DMS153 (cell line): ENCODE results near the gene WIF1.

Experiments used
- DNase-seq: peaks from one replicate; lab custom pipeline; 2025; lab: John Stamatoyannopoulos, UW

WIF1 gene

GRCh38 chr12:65022960-65023359 is 98.1 kb downstream of the WIF1 start:
- DNase-seq = peak; percentile 6

- DNase-seq = no peak
Measured at GRCh38 chr12:65022421-65022820, 98.7 kb downstream of the WIF1 start.

DNA sequence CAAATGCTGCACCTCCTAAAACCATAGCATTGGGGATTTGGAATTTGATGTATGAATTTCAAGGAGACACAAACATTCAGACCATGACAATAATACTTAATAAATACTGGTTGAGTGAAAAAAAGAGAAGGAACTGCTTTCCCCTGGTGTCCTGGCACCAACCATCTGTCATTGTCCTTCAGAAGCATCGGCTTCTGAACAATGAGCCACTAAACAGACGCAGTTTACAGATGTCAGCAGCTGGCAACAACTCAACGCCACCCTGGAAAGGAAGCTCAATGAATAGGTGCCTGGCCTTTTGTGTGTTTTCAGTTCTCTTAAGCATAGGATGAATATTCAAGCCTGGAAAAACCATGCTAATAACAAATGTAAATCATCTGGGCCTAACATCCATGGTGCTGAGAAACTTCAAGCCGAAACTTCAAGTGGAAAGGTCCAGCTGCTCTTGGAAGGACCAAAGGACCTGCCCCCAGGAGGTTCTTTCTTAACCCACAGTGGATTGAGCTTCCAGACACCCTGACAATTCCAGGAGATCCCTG is 101.3 kb downstream of the WIF1 start:
- DNase-seq = no peak

- no peak for DNase-seq
Measured at GRCh38 chr12:65016881-65017650, 104.0 kb downstream of the WIF1 start.

DNA sequence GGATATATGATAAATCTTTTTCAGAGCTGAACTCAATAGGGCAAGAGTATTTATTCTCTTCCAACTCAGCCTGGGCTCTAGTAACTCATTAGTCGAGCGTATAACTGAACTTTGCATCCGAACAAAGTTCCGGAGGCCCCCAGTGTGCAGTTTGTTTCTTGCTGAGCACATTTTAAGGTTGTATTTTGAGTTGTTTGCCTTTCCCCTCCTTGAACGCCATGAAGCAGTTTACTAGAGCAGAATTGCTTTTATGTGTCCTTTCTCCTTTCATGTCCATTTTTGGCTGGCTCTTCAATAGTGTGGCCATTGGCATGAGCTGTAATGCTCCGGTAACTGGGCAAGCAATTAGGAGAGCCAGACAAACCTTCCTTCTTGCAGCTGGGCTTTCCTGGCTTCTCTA is 105.3 kb downstream of the WIF1 start:
- no peak for DNase-seq

DNA sequence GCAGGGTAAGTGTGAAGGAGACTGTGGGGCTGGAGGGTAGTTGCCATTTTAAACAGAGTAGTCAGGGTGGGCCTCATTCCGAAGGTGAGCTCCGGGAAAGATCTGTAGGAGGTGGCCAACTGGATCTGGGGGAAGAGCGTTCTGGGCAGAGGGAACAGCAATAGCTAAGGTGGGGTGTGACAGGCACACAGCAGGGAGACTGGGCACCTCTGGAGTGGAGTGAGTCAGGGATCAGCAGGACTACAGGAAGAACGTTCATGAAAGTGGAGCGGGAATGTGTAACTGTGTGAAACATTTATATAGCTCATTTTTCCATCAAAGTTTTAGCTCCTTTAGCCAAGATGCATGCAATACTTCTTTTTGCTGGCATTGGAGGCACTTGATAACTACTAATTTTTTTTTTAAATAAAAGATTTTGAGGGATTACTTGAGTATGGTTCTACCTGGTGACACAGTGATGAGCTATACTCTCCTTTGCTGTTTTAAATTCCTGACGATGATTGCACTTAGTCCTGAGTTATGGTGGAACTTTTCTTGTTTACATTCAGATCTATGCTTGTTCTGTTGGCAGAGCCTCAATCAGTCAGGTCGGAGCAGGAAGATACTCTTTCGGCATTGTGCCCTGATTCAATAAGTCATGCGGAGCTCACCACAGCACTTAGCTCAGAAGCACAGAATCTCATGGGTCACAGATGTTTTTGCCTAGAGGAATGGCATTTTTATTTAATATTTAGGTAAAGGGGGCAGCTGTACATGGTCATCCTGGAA is 106.4 kb downstream of the WIF1 start:
- DNase-seq = no peak

DNA sequence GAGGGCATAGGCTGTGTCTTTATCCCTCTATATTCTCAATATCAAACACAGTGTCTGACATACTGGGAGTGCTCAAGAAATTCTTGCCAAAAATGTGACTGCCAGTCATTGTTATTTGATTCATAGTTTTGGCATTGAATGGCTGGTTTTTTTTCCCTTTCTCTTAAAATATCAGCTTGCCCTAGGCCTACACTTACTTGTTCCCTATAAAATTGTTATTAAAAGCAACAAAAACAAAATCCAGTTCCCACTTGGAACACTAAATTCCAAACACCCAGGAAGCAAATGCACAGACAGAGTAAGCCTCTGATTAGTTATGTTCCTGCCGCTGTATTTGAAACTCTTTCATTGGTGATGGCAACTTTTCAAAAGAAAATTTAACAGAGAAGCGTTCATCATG is 110.7 kb downstream of the WIF1 start:
- no peak for DNase-seq

DNA sequence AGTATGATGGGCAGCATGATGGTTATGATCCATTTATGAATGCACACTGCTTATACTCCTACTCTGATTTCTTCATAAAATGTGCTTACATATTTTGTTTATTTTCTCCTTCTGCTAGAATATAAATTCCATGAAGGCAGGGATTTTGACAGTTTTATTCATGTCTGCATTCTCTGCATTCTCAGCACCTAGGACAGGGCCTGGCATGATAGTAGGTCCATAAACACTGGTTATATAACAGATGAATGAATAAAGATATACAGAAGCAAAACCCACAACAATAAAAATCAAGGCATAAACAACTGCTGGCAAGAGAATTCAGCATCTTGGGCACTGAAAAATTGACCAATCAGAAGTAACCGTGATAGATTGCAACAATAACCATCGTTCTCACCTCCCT is 115.4 kb downstream of the WIF1 start:
- DNase-seq = no peak

DNA sequence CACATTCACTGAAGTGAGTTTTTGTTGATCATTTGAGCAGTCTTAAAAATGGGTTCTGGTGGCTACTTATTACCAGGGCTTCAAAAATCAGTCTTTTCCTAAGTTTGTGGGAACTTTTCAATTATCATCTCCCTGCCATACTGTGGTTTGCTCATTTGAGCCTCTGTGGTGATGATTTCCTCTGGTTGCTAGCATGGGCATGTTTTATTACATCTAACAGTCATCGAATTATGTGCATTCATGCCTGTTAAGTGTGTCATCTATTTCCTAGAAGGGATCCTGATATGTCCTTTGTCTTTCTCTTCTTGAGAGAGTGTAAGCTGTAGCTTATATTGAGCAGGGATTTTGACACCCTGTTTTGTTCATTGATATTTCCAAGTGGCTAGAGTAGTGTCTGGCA is 116.8 kb downstream of the WIF1 start:
- peak; percentile 34 for DNase-seq
